ENCODE measurements around the gene SELENOP. TPM values are rescaled to one million over a fixed set of nuclear protein-coding genes. Genes with fewer than 3 reads are reported as not detected.

SELENOP gene
- total RNA-seq, 1 donor from 2014 or later = not detected

DNA sequence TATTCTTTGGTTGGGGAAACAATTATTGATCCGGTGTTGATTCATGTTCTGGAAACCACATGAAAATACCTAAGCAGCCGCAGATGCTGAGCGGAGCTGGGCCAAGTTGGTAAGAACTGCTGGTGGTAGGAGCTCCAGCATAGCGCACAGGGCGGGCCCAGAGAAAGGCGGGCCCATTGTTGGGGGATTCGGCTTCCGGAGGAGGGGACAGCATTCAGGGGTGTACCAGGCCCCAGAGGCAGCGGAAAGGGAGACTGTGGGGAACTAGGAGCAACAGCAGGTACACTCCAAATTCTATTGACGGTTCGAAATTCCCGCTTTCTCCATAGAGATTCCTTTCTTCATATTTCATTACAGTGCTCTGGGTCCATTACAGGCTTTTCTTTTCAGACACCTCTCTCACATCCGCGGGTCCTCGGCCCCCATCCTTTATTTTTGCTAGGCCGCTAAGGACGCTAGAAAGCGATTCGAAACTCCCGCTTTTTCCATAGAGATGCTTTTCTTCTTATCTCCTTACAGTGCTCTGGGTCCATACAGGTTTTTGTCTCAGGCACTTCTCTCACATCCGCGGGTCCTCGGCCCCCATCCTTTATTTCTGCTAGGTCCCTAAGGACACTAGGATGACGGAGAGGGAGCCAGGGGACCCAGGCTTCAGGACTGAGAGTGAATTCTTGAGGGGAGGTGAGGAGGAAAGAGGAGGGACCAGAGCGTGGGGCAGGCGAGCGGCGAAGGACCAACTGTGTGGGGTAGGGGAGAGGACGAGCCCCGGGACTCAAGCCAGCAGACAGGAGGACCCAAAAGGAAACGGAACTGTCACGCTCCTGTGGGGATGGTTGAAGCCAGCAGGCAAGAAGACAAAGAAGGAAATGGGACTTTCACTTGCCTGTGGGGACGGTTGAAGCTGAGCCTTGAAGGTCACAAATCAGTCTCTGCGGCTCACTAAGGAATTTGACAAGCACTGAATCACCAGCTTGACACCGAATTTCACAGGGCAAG lies 54.8 kb downstream of the SELENOP start, which contains the start of gene CCDC152:
TSS of gene CCDC152 (plus strand) at position 213 of the 996 bp plus-strand sequence. CDS start 2,304 bp downstream, outside the sequence.
- peaks cover 2% of the 10 kb centered on the region for H3K36me3 Mint-ChIP-seq (ENCODE audit: low read depth)
- H3K27ac Mint-ChIP-seq = peak within 1 kb of the TSS; percentile 27
- H3K9me3 Mint-ChIP-seq = no peaks in the 10 kb centered on the region
- DNase-seq = peak; percentile 83
- H3K4me1 Mint-ChIP-seq = peaks cover 6% of the 10 kb centered on the region
- H3K27me3 Mint-ChIP-seq = peaks cover 9% of the 10 kb centered on the region
- intact Hi-C loops (cut with micrococcal nuclease) = no loop called here
- H3K4me3 Mint-ChIP-seq = peak within 1 kb of the TSS; percentile 86

DNA sequence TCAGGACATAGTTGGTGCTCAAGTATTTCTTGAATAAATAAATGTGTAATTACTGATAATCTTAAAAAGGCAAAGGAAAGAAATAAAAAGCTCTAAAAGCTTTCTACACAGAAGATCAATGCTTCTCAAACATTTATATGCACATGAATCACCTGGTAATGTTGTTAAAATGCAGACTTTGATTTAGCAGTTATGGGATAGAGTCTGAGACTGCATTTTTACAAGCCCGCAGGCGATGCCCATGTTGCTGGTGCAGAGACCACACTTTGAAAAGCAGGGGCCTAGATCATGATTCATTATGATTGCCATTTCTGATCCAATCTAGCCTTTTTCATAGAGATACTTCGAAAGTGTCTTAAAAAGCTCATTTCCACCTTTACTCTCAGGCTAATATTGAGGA lies 58.6 kb downstream of the SELENOP start:
- intact Hi-C loops (cut with micrococcal nuclease) = no loop called here
- peaks cover 4% of the 10 kb centered on the region for H3K9me3 Mint-ChIP-seq

GRCh38 chr5:42751044-42751443 lies 60.6 kb downstream of the SELENOP start:
- Mint-ChIP-seq H3K27me3 (peaks cover 5% of the 10 kb centered on the region), H3K36me3 (ENCODE audit: low read depth) (no peaks in the 10 kb centered on the region), H3K4me3 (no peak overlapping the region), H3K27ac (no peak overlapping the region), H3K9me3 (peaks cover 4% of the 10 kb centered on the region), H3K4me1 (peaks cover 7% of the 10 kb centered on the region)
- no peak for DNase-seq
- intact Hi-C loops (cut with micrococcal nuclease) = no loop called here

More for the DNA sequence above, 58.6 kb downstream of the SELENOP start:
- Mint-ChIP-seq H3K4me1 (peaks cover 11% of the 10 kb centered on the region), H3K27me3 (peaks cover 9% of the 10 kb centered on the region), H3K36me3 (ENCODE audit: low read depth) (no peaks in the 10 kb centered on the region), H3K4me3 (no peak overlapping the region), H3K27ac (no peak overlapping the region)
- no peak for DNase-seq

DNA sequence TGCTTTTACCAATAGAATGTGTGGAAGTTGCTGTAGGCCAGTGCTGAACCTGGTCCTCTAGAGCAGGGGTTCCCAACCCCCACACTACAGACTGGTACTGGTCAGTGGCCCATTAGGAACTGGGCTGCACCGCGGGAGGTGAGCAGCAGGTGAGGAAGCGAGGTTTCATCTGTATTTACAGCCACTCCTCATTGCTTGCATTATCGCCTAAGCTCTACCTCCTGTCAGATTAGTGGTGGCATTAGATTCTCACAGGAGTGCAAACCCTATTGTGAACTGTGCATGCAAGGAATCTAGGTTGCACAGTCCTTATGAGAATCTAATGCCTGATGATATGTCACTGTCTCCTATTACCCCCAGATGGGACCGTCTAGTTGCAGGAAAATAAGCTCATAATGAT lies 61.2 kb downstream of the SELENOP start:
- intact Hi-C loops (cut with micrococcal nuclease) = no loop called here
- no peaks in the 10 kb centered on the region for H3K36me3 Mint-ChIP-seq (ENCODE audit: low read depth)
- peaks cover 7% of the 10 kb centered on the region for H3K4me1 Mint-ChIP-seq
- peaks cover 3% of the 10 kb centered on the region for H3K27me3 Mint-ChIP-seq
- H3K4me3 Mint-ChIP-seq = no peak overlapping the region
- H3K9me3 Mint-ChIP-seq = peaks cover 4% of the 10 kb centered on the region
- no peak overlapping the region for H3K27ac Mint-ChIP-seq
- no peak for DNase-seq

Other genes starting within 250 kb of the SELENOP start
- gene CCDC152, start 55.1 kb downstream of the SELENOP start, total RNA-seq = 6.6 and 6.9 TPM in 2 replicates
- gene ANXA2R, start 228.4 kb upstream of the SELENOP start, total RNA-seq = 1.1 and 1.2 TPM in 2 replicates